DND-41 (cell line): ENCODE measurements around the gene LYPLA2.

Experiments
- ATAC-seq: fragments of 200-7000 bp; cut with Tn5 transposase; 3 replicates; pipeline ENCODE4 v1.9.1; 2021; ENCODE audit warnings: low read depth; ENCODE audit not compliant: insufficient read depth
- DNase-seq: peaks from one replicate; pipeline ENCODE4 v3.0.0-alpha.2; 2020
- H2AFZ ChIP-seq: 2 replicates; pipeline ENCODE4 v1.6.0; 2012; ENCODE audit warnings: low read depth, low read length
- H3K27ac ChIP-seq: 2 replicates; pipeline ENCODE4 v1.5.1; 2012; ENCODE audit warnings: low read length, inconsistent platforms
- H3K27me3 ChIP-seq: fragments of 200-600 bp; sonication (generic); 2 replicates; pipeline ENCODE4 v1.6.0; 2012; ENCODE audit warnings: low read length, mild to moderate bottlenecking, inconsistent platforms; ENCODE audit not compliant: insufficient read depth, poor library complexity
- H3K36me3 ChIP-seq: 2 replicates; pipeline ENCODE4 v1.5.1; 2012; ENCODE audit warnings: low read length, inconsistent platforms; ENCODE audit not compliant: insufficient read depth
- H3K4me1 ChIP-seq: 2 replicates; pipeline ENCODE4 v1.5.1; 2012; ENCODE audit warnings: mild to moderate bottlenecking, low read length; ENCODE audit not compliant: insufficient read depth
- H3K4me2 ChIP-seq: 2 replicates; pipeline ENCODE4 v1.6.0; 2012; ENCODE audit warnings: mild to moderate bottlenecking, moderate library complexity, low read length, inconsistent platforms; ENCODE audit not compliant: insufficient read depth
- H3K4me3 ChIP-seq, 2 experiments: fragments of 200-600 bp in 1 of 2; shearing (Covaris generic) in 1 of 2; 2 replicates each; pipeline ENCODE4 v1.5.1; 2012 to 2016; ENCODE audit warnings: inconsistent platforms in 2 of 2, low read length in 2 of 2, mild to moderate bottlenecking in 2 of 2, low read depth in 1 of 2, moderate library complexity in 1 of 2
- H3K79me2 ChIP-seq: 2 replicates; pipeline ENCODE4 v1.6.0; 2012; ENCODE audit warnings: low read length, inconsistent platforms; ENCODE audit not compliant: insufficient read depth
- H3K9ac ChIP-seq: 2 replicates; pipeline ENCODE4 v1.6.0; 2012; ENCODE audit warnings: low read depth, mild to moderate bottlenecking, inconsistent platforms, low read length, moderate library complexity
- H3K9me3 ChIP-seq: 2 replicates; pipeline ENCODE4 v1.5.1; 2012; ENCODE audit warnings: low read length, moderate library complexity, mild to moderate bottlenecking, inconsistent platforms; ENCODE audit not compliant: insufficient read depth, severe bottlenecking
- H4K20me1 ChIP-seq: 2 replicates; pipeline ENCODE4 v1.6.0; 2012; ENCODE audit warnings: low read length; ENCODE audit not compliant: insufficient read depth
- EZH2 ChIP-seq: IDR thresholded peaks from 3 replicates; pipeline ENCODE4 v1.6.1; 2012; ENCODE audit warnings: borderline replicate concordance, low read depth, mild to moderate bottlenecking, moderate library complexity, low read length, inconsistent platforms; ENCODE audit not compliant: severe bottlenecking
- TF ChIP-seq, protein P1 (sequence below): IDR thresholded peaks from 2 replicates; pipeline ENCODE4 v1.5.1; 2012; ENCODE audit warnings: borderline replicate concordance, low read length, moderate library complexity, mild to moderate bottlenecking; ENCODE audit not compliant: poor library complexity, severe bottlenecking; ENCODE audit errors: extremely low read depth

The LYPLA2 gene

GRCh38 chr1:23803674-23804073 lies 12.7 kb downstream of the LYPLA2 start:
- Histone ChIP-seq H4K20me1 (no peaks in the 10 kb centered on the region), H3K4me1 (peaks cover 25% of the 10 kb centered on the region), H3K4me2 (no peak overlapping the region), H3K27ac (no peak overlapping the region), H3K79me2 (peaks cover 9% of the 10 kb centered on the region), H3K36me3 (peaks cover 19% of the 10 kb centered on the region), H3K9me3 (no peaks in the 10 kb centered on the region), H3K4me3 (no peak overlapping the region), H3K27me3 (no peaks in the 10 kb centered on the region), H2AFZ (no peak overlapping the region), H3K9ac (no peak overlapping the region)
- ATAC-seq: no peak
- TF ChIP-seq, protein P1, sequence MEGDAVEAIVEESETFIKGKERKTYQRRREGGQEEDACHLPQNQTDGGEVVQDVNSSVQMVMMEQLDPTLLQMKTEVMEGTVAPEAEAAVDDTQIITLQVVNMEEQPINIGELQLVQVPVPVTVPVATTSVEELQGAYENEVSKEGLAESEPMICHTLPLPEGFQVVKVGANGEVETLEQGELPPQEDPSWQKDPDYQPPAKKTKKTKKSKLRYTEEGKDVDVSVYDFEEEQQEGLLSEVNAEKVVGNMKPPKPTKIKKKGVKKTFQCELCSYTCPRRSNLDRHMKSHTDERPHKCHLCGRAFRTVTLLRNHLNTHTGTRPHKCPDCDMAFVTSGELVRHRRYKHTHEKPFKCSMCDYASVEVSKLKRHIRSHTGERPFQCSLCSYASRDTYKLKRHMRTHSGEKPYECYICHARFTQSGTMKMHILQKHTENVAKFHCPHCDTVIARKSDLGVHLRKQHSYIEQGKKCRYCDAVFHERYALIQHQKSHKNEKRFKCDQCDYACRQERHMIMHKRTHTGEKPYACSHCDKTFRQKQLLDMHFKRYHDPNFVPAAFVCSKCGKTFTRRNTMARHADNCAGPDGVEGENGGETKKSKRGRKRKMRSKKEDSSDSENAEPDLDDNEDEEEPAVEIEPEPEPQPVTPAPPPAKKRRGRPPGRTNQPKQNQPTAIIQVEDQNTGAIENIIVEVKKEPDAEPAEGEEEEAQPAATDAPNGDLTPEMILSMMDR: no peak
- no peak for TF ChIP-seq EZH2
- DNase-seq: no peak

DNA sequence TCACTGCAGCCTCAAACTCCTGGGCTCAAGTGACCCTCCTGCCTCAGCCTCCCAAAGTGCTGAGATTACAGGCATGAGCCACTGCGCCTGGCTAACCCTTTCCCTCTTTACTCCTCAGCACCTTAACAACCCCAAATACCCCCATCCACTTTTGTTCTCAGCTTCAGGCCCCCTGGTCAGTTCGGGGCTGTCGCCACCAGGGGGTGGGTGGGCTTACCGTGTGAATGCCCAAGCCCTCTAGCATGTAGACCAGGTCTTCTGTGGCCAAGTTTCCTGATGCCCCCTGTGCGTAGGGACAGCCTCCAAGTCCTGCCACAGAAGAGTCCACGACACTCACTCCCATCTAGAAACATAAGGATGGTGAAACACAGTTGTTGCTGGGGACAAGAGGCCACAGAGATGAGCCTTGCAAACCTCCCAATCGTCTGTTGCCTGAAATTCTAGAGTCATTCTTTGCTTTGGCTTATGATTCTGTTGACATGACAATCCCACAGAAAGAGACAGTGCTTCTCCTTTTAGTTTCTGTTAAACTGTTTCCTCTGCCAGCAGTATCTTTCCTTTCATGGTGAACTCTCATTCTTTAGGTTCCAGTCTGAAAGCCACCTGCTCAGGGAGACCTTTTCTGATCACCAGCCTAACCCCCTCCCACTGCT lies 13.4 kb downstream of the LYPLA2 start:
- ATAC-seq (no peak), DNase-seq (no peak)
- H4K20me1 ChIP-seq: no peaks in the 10 kb centered on the region
- H3K4me3 ChIP-seq: no peak overlapping the region
- peaks cover 16% of the 10 kb centered on the region for H3K36me3 ChIP-seq
- peaks cover 18% of the 10 kb centered on the region for H3K4me1 ChIP-seq
- H3K9me3 ChIP-seq: no peaks in the 10 kb centered on the region
- TF ChIP-seq EZH2: no peak
- TF ChIP-seq, protein P1: peak; percentile 13
- H3K79me2 ChIP-seq: peaks cover 9% of the 10 kb centered on the region
- no peaks in the 10 kb centered on the region for H3K27me3 ChIP-seq
- H3K4me2 ChIP-seq: no peak overlapping the region
- no peak overlapping the region for H3K27ac ChIP-seq
- no peak overlapping the region for H2AFZ ChIP-seq
- no peak overlapping the region for H3K9ac ChIP-seq

DNA sequence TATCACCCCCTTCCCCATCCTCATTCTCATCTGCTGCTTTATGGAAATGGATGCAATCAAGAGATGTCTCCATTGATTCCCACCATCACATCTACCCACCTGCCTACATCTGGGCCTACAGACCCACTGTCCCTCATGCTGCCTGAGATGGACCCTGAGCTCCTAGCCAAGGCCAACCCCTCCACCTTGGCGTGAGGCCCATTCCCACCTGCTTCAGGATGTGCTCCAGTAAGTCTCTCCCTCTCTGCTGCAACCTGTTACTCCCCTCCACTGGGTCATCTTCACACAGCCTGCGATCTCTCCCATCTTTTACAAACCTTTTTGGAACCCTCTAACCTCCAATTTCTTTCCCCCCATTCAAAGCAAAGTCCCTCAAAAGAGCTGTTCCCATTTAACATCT lies 14.1 kb downstream of the LYPLA2 start:
- Histone ChIP-seq H3K9ac (no peak overlapping the region), H3K4me1 (peaks cover 11% of the 10 kb centered on the region), H3K9me3 (no peaks in the 10 kb centered on the region), H3K27me3 (no peaks in the 10 kb centered on the region), H3K27ac (no peak overlapping the region), H3K4me3 (no peak overlapping the region), H3K4me2 (no peak overlapping the region), H4K20me1 (no peaks in the 10 kb centered on the region), H3K36me3 (peaks cover 16% of the 10 kb centered on the region), H2AFZ (no peak overlapping the region), H3K79me2 (peaks cover 5% of the 10 kb centered on the region; the same call in 1 of the 2 replicates)
- DNase-seq (no peak), ATAC-seq (no peak)
- TF ChIP-seq, protein P1: no peak
- TF ChIP-seq EZH2: no peak
